ENCODE data around the gene KCNMA1. TPM values are rescaled to one million over a fixed set of nuclear protein-coding genes. Genes with fewer than 3 reads are reported as not detected.

Gene KCNMA1
- total RNA-seq, 1 experiment from 2014 or later, result 20.7 TPM

DNA sequence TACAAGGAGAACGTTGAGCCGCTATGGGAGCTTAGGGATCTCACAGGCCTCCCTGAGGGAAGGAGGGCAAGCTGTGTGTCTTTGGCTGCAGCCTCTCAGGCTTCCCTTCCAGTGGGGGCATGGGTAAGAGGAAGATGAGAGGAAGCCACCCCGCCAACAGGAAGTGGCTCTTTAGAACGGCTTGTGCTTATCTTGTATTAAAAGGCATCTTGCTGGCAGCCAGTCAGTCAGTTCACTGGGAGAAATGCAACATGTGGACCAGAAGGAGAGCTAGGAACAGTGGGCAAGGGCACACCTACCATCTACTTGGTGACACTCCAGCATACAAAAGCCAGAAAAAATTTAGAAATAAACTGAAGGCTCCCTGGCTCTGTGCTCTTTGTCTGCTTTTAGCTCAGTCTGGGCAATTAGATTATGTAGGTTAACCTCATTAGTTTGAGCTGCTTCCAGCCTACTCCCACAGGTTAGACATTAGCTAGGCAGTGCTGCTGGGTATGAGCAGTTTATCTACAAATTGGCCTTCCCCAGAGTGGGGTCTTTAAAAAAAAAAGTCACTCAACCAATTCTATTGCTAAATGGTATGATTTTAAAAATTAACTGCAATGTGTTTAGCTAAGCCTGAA is 595.9 kb downstream of the KCNMA1 start:
- no peaks in the 10 kb centered on the region for H3K36me3 Mint-ChIP-seq (ENCODE audit: insufficient read depth, unreplicated experiment)

DNA sequence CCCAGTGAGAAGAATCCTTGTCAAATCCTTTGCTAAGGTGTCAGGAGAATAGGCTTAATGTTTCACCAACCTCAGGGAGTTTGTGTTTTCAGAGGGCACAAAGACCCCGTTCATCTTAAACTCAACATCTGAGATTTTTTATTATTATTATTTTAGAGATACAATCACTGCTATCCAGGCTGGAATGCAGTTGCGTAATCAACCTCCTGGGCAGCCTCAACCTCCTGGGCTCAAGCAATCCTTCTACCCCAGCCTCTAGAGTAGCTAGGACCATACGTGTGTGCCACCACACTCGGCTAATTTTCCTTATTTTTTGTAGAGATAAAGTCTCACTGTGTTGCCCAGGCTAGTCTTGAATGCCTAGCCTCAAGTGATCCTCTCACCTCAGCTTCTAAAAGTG is 599.2 kb downstream of the KCNMA1 start:
- Mint-ChIP-seq H3K4me1 (ENCODE audit: low read depth, unreplicated experiment) (no peaks in the 10 kb centered on the region), H3K27me3 (ENCODE audit: insufficient read depth, unreplicated experiment) (peaks cover 4% of the 10 kb centered on the region), H3K27ac (ENCODE audit: unreplicated experiment) (no peak overlapping the region), H3K36me3 (ENCODE audit: insufficient read depth, unreplicated experiment) (no peaks in the 10 kb centered on the region), H3K9me3 (ENCODE audit: unreplicated experiment) (no peaks in the 10 kb centered on the region), H3K4me3 (ENCODE audit: unreplicated experiment) (no peak overlapping the region)
- Histone ChIP-seq H3K36me3 (ENCODE audit: control insufficient read depth, insufficient read depth, low read length) (no peaks in the 10 kb centered on the region), H3K27me3 (replicated peaks; ENCODE audit: control insufficient read depth, insufficient read depth, low read length) (no peaks in the 10 kb centered on the region), H3K4me3 (ENCODE audit: low read depth, low read length) (no peak overlapping the region), H3K4me1 (no peaks in the 10 kb centered on the region), H3K9me3 (no peaks in the 10 kb centered on the region)
- BruUV-seq (replicated peaks), result no TSS peak
- no peak for DNase-seq
- CTCF ChIA-PET, result interaction anchor here (1.0 kb wide), 1 partner anchor 44 kb away, joined by 3 read pairs; no protein-coding TSS in a partner anchor
- intact Hi-C loops (cut with micrococcal nuclease; ENCODE audit: unreplicated experiment), result loop anchor here (5.0 kb wide), 1 partner anchor 74 kb away; no protein-coding TSS in a partner anchor
- no peak for TF ChIP-seq CTCF (IDR thresholded peaks at IDR 0.05; ENCODE audit: insufficient read depth in 1 of 2, low read depth in 1 of 2, low read length in 1 of 2, severe bottlenecking in 1 of 2, unreplicated experiment in 1 of 2)
- POLR2A ChIA-PET, result no interaction called here

More for the DNA sequence above, 595.9 kb downstream of the KCNMA1 start:
- H3K9me3 Mint-ChIP-seq (ENCODE audit: unreplicated experiment), result no peaks in the 10 kb centered on the region
- POLR2A ChIA-PET, result no interaction called here
- CTCF ChIA-PET, result no interaction called here
- no peak overlapping the region for H3K27ac Mint-ChIP-seq (ENCODE audit: unreplicated experiment)
- no peak for TF ChIP-seq CTCF (IDR thresholded peaks at IDR 0.05; ENCODE audit: insufficient read depth in 1 of 2, low read depth in 1 of 2, low read length in 1 of 2, severe bottlenecking in 1 of 2, unreplicated experiment in 1 of 2)
- H3K4me3 Mint-ChIP-seq (ENCODE audit: unreplicated experiment), result no peak overlapping the region
- no peak for DNase-seq
- BruUV-seq (replicated peaks), result no TSS peak
- intact Hi-C loops (cut with micrococcal nuclease; ENCODE audit: unreplicated experiment), result no loop called here
- H3K27me3 Mint-ChIP-seq (ENCODE audit: insufficient read depth, unreplicated experiment), result peaks cover 4% of the 10 kb centered on the region
- no peaks in the 10 kb centered on the region for H3K4me1 Mint-ChIP-seq (ENCODE audit: low read depth, unreplicated experiment)
- Histone ChIP-seq H3K27me3 (replicated peaks; ENCODE audit: control insufficient read depth, insufficient read depth, low read length) (no peaks in the 10 kb centered on the region), H3K9me3 (no peaks in the 10 kb centered on the region), H3K4me1 (no peaks in the 10 kb centered on the region), H3K36me3 (ENCODE audit: control insufficient read depth, insufficient read depth, low read length) (no peaks in the 10 kb centered on the region), H3K4me3 (ENCODE audit: low read depth, low read length) (no peak overlapping the region)

- H3K36me3 Mint-ChIP-seq (ENCODE audit: insufficient read depth, unreplicated experiment), result no peaks in the 10 kb centered on the region
- intact Hi-C loops (cut with micrococcal nuclease; ENCODE audit: unreplicated experiment), result loop anchor here (5.0 kb wide), 1 partner anchor 74 kb away; no protein-coding TSS in a partner anchor
- no peaks in the 10 kb centered on the region for H3K9me3 ChIP-seq
- H3K27me3 Mint-ChIP-seq (ENCODE audit: insufficient read depth, unreplicated experiment), result peaks cover 7% of the 10 kb centered on the region
- H3K4me1 ChIP-seq, result no peaks in the 10 kb centered on the region
- ChIA-PET POLR2A (no interaction called here), CTCF (interaction anchor here (0.9 to 1.0 kb wide), 2 partner anchors 9 to 45 kb away, joined by 3 read pairs; no protein-coding TSS in a partner anchor)
- H3K27me3 ChIP-seq (replicated peaks; ENCODE audit: control insufficient read depth, insufficient read depth, low read length), result no peaks in the 10 kb centered on the region
- no peak overlapping the region for H3K4me3 Mint-ChIP-seq (ENCODE audit: unreplicated experiment)
- H3K9me3 Mint-ChIP-seq (ENCODE audit: unreplicated experiment), result no peaks in the 10 kb centered on the region
- DNase-seq, result no peak
- no peak overlapping the region for H3K27ac Mint-ChIP-seq (ENCODE audit: unreplicated experiment)
- H3K4me3 ChIP-seq (ENCODE audit: low read depth, low read length), result no peak overlapping the region
- no peaks in the 10 kb centered on the region for H3K36me3 ChIP-seq (ENCODE audit: control insufficient read depth, insufficient read depth, low read length)
- no peaks in the 10 kb centered on the region for H3K4me1 Mint-ChIP-seq (ENCODE audit: low read depth, unreplicated experiment)
- no peak for TF ChIP-seq CTCF (IDR thresholded peaks at IDR 0.05; ENCODE audit: insufficient read depth in 1 of 2, low read depth in 1 of 2, low read length in 1 of 2, severe bottlenecking in 1 of 2, unreplicated experiment in 1 of 2)
- no TSS peak for BruUV-seq (replicated peaks)
These were observed 599.7 kb downstream of the KCNMA1 start for GRCh38 chr10:77037735-77038403.
